HG03342 (cell line): ENCODE data around the gene MLLT11.
A peak's percentile ranks its signal among the peaks of the same experiment; 100 is the strongest.

Experiments
- ATAC-seq: cut with Tn5 transposase; IDR thresholded peaks from one replicate; pipeline ENCODE4 v1.9.1; 2021; ENCODE audit warnings: mild to moderate bottlenecking, moderate library complexity; ENCODE audit not compliant: unreplicated experiment

Gene MLLT11, protein sequence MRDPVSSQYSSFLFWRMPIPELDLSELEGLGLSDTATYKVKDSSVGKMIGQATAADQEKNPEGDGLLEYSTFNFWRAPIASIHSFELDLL

GRCh38 chr1:151060007-151060656, at the start of gene MLLT11:
Gene MLLT11 (plus strand): TSS chr1:151060397. CDS start chr1:151067225, 6,828 bp downstream.
- ATAC-seq, result no peak

DNA sequence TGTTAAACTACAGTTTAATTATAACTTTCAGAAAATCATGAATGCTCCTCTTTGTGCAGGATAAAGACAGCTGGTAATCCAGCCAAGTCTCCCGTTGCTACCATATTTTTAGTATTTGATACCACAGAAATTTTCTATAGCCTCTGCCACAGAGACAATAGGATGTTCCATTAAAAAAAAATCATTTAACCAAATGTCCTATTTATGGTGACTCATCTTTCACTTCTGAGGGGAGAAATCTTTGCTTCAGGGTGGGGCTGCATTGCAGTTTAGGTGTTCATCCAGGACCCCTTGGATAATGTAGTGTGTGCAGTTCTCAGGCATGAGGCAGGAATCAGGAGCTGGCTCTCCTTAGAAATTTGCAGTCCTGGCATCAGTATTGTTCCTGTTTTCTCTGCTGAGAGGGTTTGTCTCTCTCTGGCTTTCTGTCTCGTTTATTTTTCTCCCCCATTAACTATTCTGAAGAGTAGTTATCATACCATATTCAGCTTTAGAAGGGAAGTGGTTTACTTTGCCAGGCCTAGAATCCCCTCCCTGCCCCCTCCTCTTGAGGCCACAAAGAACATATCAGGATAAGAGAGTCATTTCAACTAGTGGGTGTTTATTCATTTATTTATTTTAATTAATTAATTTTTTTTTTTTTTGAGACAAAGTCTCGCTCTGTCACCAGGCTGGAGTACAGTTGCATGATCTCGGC, 48.9 kb upstream of the MLLT11 start:
- ATAC-seq, result no peak

DNA sequence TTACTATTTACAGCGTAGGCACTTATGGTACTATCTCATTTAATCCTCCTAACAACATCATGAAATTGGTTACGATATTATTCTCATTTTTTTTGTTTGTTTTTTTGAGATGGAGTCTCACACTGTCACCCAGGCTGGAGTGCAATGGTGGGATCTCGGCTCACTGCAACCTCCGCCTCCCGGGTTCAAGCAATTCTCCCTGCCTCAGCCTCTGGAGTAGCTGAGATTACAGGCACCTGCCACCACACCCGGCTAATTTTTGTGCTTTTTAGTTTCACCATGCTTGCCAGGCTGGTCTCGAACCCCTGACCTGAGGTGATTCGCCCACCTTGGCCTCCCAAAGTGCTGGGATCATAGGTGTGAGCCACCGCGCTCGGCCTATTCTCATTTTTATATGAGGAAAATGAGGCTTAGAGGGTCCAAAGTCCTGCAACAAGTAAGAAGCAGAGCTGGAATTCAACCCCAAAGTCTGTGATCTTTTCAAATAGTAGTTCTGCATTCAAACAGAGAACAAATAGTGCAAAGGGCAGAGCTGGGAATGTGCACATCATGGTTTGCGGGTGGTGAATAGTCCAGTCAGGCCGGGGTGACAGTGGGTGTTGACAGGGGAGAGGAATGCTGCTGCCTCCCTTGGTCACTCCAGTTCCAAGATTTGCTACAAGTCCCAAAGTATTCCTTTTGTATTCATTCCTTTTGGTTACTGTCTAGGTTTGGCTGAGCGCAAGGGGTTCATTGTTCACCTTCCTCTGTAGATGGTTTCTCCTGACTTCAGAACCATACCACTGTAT, 47.3 kb upstream of the MLLT11 start:
- ATAC-seq, result no peak

GRCh38 chr1:151013518-151013917, 46.7 kb upstream of the MLLT11 start:
- ATAC-seq, result no peak

- no peak for ATAC-seq
These were observed 35.6 kb upstream of the MLLT11 start for GRCh38 chr1:151024540-151025146.

DNA sequence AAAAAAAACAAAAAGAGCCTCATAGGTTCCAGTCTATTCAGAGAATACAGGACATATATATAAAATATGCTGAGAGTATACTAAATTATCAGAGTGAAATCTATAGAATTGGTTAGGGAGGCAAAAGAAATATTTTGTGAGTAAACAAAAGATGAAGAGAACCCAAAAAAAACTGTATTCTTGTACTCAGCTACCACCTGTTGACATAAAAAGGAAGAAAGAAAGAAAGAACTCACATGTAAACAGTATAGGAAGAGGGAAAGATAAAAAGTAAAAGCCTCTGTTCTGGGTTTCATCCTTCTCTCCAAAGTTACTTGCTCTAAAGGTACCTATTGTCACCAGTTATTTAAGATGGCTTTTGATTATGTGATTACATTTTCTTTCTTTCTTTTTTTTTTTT, 33.7 kb upstream of the MLLT11 start:
- ATAC-seq, result no peak

GRCh38 chr1:151032164-151032563, 28.0 kb upstream of the MLLT11 start:
- no peak for ATAC-seq

DNA sequence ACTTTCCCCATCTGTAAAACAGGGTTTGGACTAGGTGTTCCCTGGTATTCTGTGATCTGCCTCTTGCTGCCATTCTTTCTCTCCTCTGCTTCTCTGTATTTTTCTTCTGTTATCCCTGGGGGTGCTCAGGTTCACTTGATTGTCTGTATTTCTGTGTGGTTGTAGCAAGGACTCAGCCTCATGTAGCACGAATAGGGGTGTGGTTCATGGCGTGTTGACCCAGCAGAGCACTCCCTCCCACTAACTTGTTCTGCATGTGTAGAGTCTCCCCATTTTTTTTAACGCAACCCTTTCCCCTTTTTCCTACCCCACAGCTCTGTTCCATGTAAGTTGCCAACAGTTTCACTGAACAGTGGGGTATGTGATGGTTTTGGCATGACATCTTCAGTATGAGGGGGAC, 25.0 kb upstream of the MLLT11 start:
- no peak for ATAC-seq

DNA sequence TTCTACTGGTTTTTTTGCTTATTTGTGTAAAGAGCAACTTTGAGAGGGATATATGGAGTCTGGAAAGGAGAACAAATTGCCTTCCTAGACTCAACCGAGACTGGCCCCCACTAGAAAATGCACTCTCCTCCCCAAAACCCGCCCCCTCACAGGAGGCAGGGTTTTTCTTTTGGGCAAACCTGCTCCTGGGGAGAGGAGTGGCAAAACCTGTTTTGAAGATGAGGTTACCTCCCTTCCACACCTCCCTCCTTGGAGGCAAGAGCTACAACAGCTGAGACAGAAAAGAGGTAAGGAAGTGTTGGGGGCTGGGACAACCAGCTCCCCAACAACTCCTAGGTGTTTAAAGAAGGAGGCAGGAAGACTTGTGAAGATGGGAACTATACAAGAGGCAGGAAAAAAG, 23.8 kb upstream of the MLLT11 start, which contains the start of gene BNIPL:
Gene BNIPL (plus strand): TSS at position 231 of the 400 bp plus-strand sequence. CDS start 140 bp downstream, at position 371.
- no peak for ATAC-seq

DNA sequence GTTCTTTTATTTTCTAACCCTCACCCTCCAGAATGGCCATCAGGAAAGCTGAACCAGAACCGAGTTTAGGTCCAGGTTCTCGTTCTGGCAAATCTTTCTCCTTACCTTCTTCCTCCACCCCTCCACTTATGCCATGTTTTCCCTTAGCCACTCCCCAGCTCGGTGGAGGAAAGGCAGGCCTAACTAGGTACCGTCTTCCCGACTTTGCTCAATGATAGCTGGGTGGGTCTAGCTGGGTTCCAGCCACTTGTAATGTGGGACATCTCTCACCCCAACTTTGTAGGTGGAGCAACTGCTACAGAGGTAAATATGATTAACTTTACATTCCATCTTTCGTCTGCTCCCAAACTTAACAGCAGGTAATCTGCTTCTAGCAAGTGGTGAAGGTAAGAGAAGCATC, 23.2 kb upstream of the MLLT11 start:
- ATAC-seq, result no peak

DNA sequence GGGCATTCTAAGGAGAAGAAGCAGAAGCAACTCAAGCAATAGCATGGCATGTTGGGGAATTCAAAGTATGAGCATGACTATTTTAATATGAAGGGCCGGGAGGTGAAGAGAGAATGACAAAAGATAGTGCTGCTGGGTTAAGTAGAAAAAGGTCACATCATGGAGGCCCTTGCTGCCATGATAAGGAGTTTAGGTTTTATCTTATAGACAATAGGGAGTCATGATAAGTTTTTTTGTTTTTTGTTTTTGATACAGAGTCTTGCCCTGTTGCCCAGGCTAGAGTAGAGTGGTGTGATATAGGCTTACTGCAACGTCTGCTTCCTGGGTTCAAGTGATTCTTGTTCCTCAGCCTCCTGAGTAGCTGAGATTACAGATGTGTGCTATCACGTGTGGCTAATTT, 20.7 kb upstream of the MLLT11 start:
- ATAC-seq, result no peak

- no peak for ATAC-seq
These were observed 17.0 kb upstream of the MLLT11 start for GRCh38 chr1:151043163-151043562.

DNA sequence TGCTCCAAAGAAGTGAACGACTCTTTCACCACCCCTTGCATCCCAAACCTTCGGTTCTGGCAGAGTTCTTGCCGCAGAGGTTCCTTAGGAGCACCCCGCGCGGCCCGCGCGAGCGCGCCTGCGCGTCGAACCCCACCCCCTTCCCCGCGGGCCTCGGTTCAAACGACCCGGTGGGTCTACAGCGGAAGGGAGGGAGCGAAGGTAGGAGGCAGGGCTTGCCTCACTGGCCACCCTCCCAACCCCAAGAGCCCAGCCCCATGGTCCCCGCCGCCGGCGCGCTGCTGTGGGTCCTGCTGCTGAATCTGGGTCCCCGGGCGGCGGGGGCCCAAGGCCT, 12.6 kb upstream of the MLLT11 start, which contains the start of gene C1orf56:
Gene C1orf56 (plus strand): TSS at position 161 of the 334 bp plus-strand sequence. CDS start 97 bp downstream, at position 258.
- peak; percentile 46 for ATAC-seq

GRCh38 chr1:151047925-151048644, 12.1 kb upstream of the MLLT11 start:
- peak; percentile 63 for ATAC-seq

- ATAC-seq, result no peak
These were observed 11.6 kb upstream of the MLLT11 start for GRCh38 chr1:151048645-151049032.

GRCh38 chr1:151049458-151049857, 10.7 kb upstream of the MLLT11 start:
- no peak for ATAC-seq

GRCh38 chr1:151050051-151050688, 10.0 kb upstream of the MLLT11 start:
- ATAC-seq, result no peak

DNA sequence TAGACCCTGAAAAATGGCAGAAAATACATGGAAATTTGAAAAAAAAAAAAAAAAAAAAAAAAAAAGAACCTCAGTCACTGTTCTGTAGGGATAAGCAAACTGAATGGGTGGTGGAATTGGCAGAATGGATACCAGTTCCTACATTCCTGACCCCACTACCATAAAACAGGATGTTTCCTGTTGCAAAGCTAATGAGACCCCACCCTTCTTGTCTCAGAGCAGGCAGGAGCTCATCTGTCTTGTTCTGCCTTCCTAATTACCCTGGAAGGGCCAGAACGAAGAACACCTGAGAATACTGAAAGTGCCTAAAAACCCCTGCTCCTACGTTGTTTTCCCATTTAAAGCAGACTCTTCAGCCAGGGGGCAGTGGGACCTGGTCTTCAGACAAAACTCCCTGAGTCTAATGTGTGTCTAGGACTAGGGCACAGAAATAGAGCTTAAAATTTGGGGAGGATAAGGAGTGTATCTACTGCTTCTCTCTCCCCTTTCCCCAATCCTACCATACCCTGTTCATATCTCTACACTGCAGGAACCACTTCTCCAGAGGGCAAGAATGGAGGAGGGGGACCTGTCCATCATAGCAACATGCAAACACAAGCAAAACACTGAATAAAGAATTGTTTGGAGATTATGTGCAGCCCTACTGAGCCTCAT, 8.7 kb upstream of the MLLT11 start:
- ATAC-seq, result no peak

GRCh38 chr1:151054971-151055547, 5.1 kb upstream of the MLLT11 start:
- no peak for ATAC-seq
